ENCODE measurements around the gene CELF5.
A peak's percentile ranks its signal among the peaks of the same experiment; 100 is the strongest.

Gene CELF5

GRCh38 chr19:3224346-3225168 lies at the start of gene CELF5:
Gene CELF5 (plus strand): TSS chr19:3224661. CDS start chr19:3224740, 79 bp downstream.
- DNase-seq: peak; percentile 66

GRCh38 chr19:3175781-3176714 lies 48.4 kb upstream of the CELF5 start:
- DNase-seq: peak; percentile 52

- DNase-seq: no peak
Observed at GRCh38 chr19:3176715-3177501, 47.6 kb upstream of the CELF5 start.

GRCh38 chr19:3178377-3178972 lies 46.0 kb upstream of the CELF5 start, which contains the start of gene S1PR4:
Gene S1PR4 (plus strand): TSS chr19:3178769. CDS start chr19:3178793, 24 bp downstream.
- no peak for DNase-seq

- no peak for DNase-seq
Observed at GRCh38 chr19:3178973-3179738, 45.3 kb upstream of the CELF5 start.

GRCh38 chr19:3179739-3180293 lies 44.6 kb upstream of the CELF5 start:
- DNase-seq: no peak

- no peak for DNase-seq
Observed at GRCh38 chr19:3183721-3184641, 40.5 kb upstream of the CELF5 start.

GRCh38 chr19:3184847-3185460 lies 39.5 kb upstream of the CELF5 start:
- peak; percentile 73 for DNase-seq

- peak; percentile 89 for DNase-seq
Observed at GRCh38 chr19:3185461-3186159, 38.9 kb upstream of the CELF5 start, which contains the start of gene NCLN. Gene NCLN (plus strand): TSS chr19:3185930. CDS start chr19:3186031, 101 bp downstream.

- no peak for DNase-seq
Observed at GRCh38 chr19:3186160-3186688, 38.2 kb upstream of the CELF5 start.

- no peak for DNase-seq
Observed at GRCh38 chr19:3186891-3187661, 37.4 kb upstream of the CELF5 start.

GRCh38 chr19:3187662-3188511 lies 36.6 kb upstream of the CELF5 start:
- DNase-seq: no peak

GRCh38 chr19:3188627-3189596 lies 35.5 kb upstream of the CELF5 start:
- DNase-seq: no peak

- DNase-seq: no peak
Observed at GRCh38 chr19:3189702-3190469, 34.6 kb upstream of the CELF5 start.

- no peak for DNase-seq
Observed at GRCh38 chr19:3190470-3190770, 34.0 kb upstream of the CELF5 start.
